ENCODE data around the gene PRSS1. TPM values are rescaled to one million over a fixed set of nuclear protein-coding genes. Genes with fewer than 3 reads are reported as not detected.
"Not testable (repeated sequence)": the region's sequence is repeated elsewhere in the genome, so short reads cannot be mapped to it uniquely, and the experiment has no call there.

Gene PRSS1
- polyA plus RNA-seq, 1 donor from 2014 or later = not detected

DNA sequence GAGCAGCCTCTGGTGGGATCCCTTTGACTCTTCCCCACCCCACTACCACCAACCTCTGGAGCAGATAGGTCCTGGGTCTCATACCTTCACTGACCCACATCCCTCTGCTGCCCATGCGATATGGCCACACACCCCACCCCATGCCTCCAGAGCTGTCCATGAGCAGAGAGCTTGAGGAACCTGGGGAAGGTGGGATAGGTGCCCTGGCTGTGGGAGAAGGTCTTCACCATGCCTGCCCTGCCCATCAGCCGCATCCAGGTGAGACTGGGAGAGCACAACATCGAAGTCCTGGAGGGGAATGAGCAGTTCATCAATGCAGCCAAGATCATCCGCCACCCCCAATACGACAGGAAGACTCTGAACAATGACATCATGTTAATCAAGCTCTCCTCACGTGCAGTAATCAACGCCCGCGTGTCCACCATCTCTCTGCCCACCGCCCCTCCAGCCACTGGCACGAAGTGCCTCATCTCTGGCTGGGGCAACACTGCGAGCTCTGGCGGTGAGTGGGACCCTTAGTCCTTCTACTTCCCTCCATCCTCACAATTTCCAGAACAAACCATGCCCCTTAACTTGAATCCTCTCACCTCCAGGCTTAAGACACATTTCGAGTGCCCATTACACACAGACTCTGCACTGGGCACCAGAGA, 2.4 kb downstream of the PRSS1 start:
- not testable (repeated sequence) for H3K9ac ChIP-seq (ENCODE audit: low read length); H3F3A ChIP-seq (ENCODE audit: insufficient read depth, low read length, poor library complexity, severe bottlenecking); H3K27ac ChIP-seq (ENCODE audit: low read length); H3K36me3 ChIP-seq (ENCODE audit: insufficient read depth, low read length); H4K20me1 ChIP-seq (ENCODE audit: insufficient read depth); H3K4me3 ChIP-seq (ENCODE audit: low read length); H3K27me3 ChIP-seq (ENCODE audit: insufficient read depth, low read depth, low read length); H3K4me2 ChIP-seq (ENCODE audit: low read length); H3K79me2 ChIP-seq (replicated peaks; ENCODE audit: insufficient read depth, low read length); H3K9me2 ChIP-seq (ENCODE audit: insufficient read depth, low read length); H3K9me3 ChIP-seq (ENCODE audit: low read length); H2AFZ ChIP-seq (ENCODE audit: low read depth, low read length)

GRCh38 chr7:142752376-142753225, 3.3 kb downstream of the PRSS1 start:
- H3K79me2 ChIP-seq (replicated peaks; ENCODE audit: insufficient read depth, low read length) = no peaks in the 10 kb centered on the region
- H3K36me3 ChIP-seq (ENCODE audit: insufficient read depth, low read length) = no peaks in the 10 kb centered on the region
- no peaks in the 10 kb centered on the region for H3K9me2 ChIP-seq (ENCODE audit: insufficient read depth, low read length)
- no peaks in the 10 kb centered on the region for H3K9me3 ChIP-seq (ENCODE audit: low read length)
- no peak overlapping the region for H3K4me3 ChIP-seq (ENCODE audit: low read length)
- no peak overlapping the region for H3K4me2 ChIP-seq (ENCODE audit: low read length)
- no peaks in the 10 kb centered on the region for H3K27me3 ChIP-seq (ENCODE audit: insufficient read depth, low read depth, low read length)
- no peak overlapping the region for H3K9ac ChIP-seq (ENCODE audit: low read length)
- TF ChIP-seq RAD21 (conservative IDR thresholded peaks at IDR 0.05) (no peak), TAF1 (IDR thresholded peaks at IDR 0.05; ENCODE audit: low read depth) (no peak), SMC3 (conservative IDR thresholded peaks at IDR 0.05; ENCODE audit: poor library complexity) (no peak), EP300 (conservative IDR thresholded peaks at IDR 0.05; ENCODE audit: poor library complexity, severe bottlenecking) (no peak), EZH2 (IDR thresholded peaks at IDR 0.05; ENCODE audit: borderline replicate concordance, insufficient read depth, low read length, poor library complexity, severe bottlenecking) (no peak), CTCF (IDR thresholded peaks at IDR 0.05; ENCODE audit: poor library complexity, severe bottlenecking) (no peak), POLR2AphosphoS5 (IDR thresholded peaks at IDR 0.05) (no peak), MXI1 (conservative IDR thresholded peaks at IDR 0.05; ENCODE audit: poor library complexity, severe bottlenecking) (no peak)
- TF ChIP-seq, protein P1, sequence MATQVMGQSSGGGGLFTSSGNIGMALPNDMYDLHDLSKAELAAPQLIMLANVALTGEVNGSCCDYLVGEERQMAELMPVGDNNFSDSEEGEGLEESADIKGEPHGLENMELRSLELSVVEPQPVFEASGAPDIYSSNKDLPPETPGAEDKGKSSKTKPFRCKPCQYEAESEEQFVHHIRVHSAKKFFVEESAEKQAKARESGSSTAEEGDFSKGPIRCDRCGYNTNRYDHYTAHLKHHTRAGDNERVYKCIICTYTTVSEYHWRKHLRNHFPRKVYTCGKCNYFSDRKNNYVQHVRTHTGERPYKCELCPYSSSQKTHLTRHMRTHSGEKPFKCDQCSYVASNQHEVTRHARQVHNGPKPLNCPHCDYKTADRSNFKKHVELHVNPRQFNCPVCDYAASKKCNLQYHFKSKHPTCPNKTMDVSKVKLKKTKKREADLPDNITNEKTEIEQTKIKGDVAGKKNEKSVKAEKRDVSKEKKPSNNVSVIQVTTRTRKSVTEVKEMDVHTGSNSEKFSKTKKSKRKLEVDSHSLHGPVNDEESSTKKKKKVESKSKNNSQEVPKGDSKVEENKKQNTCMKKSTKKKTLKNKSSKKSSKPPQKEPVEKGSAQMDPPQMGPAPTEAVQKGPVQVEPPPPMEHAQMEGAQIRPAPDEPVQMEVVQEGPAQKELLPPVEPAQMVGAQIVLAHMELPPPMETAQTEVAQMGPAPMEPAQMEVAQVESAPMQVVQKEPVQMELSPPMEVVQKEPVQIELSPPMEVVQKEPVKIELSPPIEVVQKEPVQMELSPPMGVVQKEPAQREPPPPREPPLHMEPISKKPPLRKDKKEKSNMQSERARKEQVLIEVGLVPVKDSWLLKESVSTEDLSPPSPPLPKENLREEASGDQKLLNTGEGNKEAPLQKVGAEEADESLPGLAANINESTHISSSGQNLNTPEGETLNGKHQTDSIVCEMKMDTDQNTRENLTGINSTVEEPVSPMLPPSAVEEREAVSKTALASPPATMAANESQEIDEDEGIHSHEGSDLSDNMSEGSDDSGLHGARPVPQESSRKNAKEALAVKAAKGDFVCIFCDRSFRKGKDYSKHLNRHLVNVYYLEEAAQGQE (IDR thresholded peaks at IDR 0.05; ENCODE audit: borderline replicate concordance) = no peak
- H3F3A ChIP-seq (ENCODE audit: insufficient read depth, low read length, poor library complexity, severe bottlenecking) = no peaks in the 10 kb centered on the region
- no peaks in the 10 kb centered on the region for H4K20me1 ChIP-seq (ENCODE audit: insufficient read depth)
- no peak overlapping the region for H3K27ac ChIP-seq (ENCODE audit: low read length)
- H2AFZ ChIP-seq (ENCODE audit: low read depth, low read length) = no peak overlapping the region
